Upper lobe of left lung (tissue), 6 donors: Measurements from ENCODE around the gene TENM4. TPM values are rescaled to one million over a fixed set of nuclear protein-coding genes. Genes with fewer than 3 reads are reported as not detected.
A peak's percentile ranks its signal among the peaks of the same experiment; 100 is the strongest.

ENCODE experiments used
- ATAC-seq, 2 donors: fragments of 200-7000 bp; cut with Tn5 transposase; one replicate each; pipeline ENCODE4 v1.9.1; 2022; ENCODE audit warnings: mild to moderate bottlenecking in 2 of 2, moderate library complexity in 2 of 2; ENCODE audit not compliant: low FRiP score in 2 of 2
- DNase-seq, 2 donors: peaks; one replicate each; pipeline ENCODE4 v3.0.0-alpha.2; 2019 to 2020
- H3K27ac ChIP-seq, 4 donors: fragments of 200-600 bp; sonication (generic); one replicate each; pipeline ENCODE4 v1.5.1; 2016 to 2019
- H3K27me3 ChIP-seq, 4 donors: fragments of 200-600 bp; sonication (generic); one replicate each; pipeline ENCODE4 v1.5.1; 2017 to 2019
- H3K36me3 ChIP-seq, 4 donors: fragments of 200-600 bp; sonication (generic); one replicate each; pipeline ENCODE4 v1.5.1; 2016 to 2019
- H3K4me1 ChIP-seq, 4 donors: fragments of 200-600 bp; sonication (generic); one replicate each; pipeline ENCODE4 v1.5.1; 2018 to 2019
- H3K4me3 ChIP-seq, 4 donors: fragments of 200-600 bp; sonication (generic); one replicate each; pipeline ENCODE4 v1.5.1; 2017 to 2019; ENCODE audit warnings: mild to moderate bottlenecking in 2 of 4, moderate library complexity in 1 of 4
- H3K9me3 ChIP-seq, 4 donors: fragments of 200-600 bp; sonication (generic); one replicate each; pipeline ENCODE4 v1.5.1; 2018 to 2019
- CTCF ChIP-seq, 6 experiments: fragments of 450-650 bp in 4 of 6; fragments of 200-600 bp in 2 of 6; sonication (generic) in 2 of 6; IDR thresholded peaks; one replicate each; pipeline ENCODE4 v1.5.1; 2016 to 2019; ENCODE audit warnings: antibody characterized with exemption in 6 of 6
- EP300 ChIP-seq, 4 donors: sonication (generic); formaldehyde crosslinking; IDR thresholded peaks; one replicate each; pipeline ENCODE4 v1.5.1; 2017; ENCODE audit warnings: antibody characterized with exemption in 4 of 4, control low read depth in 2 of 4
- POLR2A ChIP-seq, 4 donors: fragments of 450-650 bp; IDR thresholded peaks; one replicate each; pipeline ENCODE4 v1.5.1; 2016 to 2017; ENCODE audit warnings: antibody characterized with exemption in 4 of 4, mild to moderate bottlenecking in 2 of 4
- POLR2AphosphoS5 ChIP-seq, 2 donors: sonication (generic); formaldehyde crosslinking; IDR thresholded peaks; one replicate each; pipeline ENCODE4 v1.5.1; 2017; ENCODE audit warnings: antibody characterized with exemption in 2 of 2
- WGBS, 2 donors: methylation state at CpG; one replicate each; pipeline ENCODE4 v1.1.5; 2017 to 2018; 5-methylcytosine and 5-hydroxymethylcytosine counted together
- total RNA-seq, 6 donors: library from RNA; depleted of rRNA in 4 of 6; stranded (reverse); fragments of >200 nt in 4 of 6; gene quantifications; one replicate each; pipeline versions ENCODE4 v1.1.0 to v1.2.1, GENCODE V29; 2016 to 2021
- donor health status: DM: no; HTN: no; CAD: no; lungs with moderate emphysema.
- donor health status: DM: no; HTN: yes; CAD: no; lungs with severe emphysema.

Gene TENM4
- total RNA-seq, 6 donors from 2014 or later = 0.11 to 20.0 (median 3.7) TPM

GRCh38 chr11:78684377-78684776, 756.5 kb downstream of the TENM4 start:
- Histone ChIP-seq H3K36me3 (no peaks in the 10 kb centered on the region), H3K9me3 (no peaks in the 10 kb centered on the region), H3K4me1 (no peaks in the 10 kb centered on the region), H3K27me3 (no peaks in the 10 kb centered on the region), H3K4me3 (no peak overlapping the region), H3K27ac (no peak overlapping the region)
- TF ChIP-seq POLR2A (IDR thresholded peaks at IDR 0.05) = no peak
- TF ChIP-seq CTCF (IDR thresholded peaks at IDR 0.05) = no peak
- no peak for TF ChIP-seq EP300 (IDR thresholded peaks at IDR 0.05)
- no peak for TF ChIP-seq POLR2AphosphoS5 (IDR thresholded peaks at IDR 0.05)
- ATAC-seq (no peak), DNase-seq (no peak)
- 91 to 94% methylated on average over 2 of the region's 2 CpGs for WGBS, 2 donors

GRCh38 chr11:78683774-78684173, 757.1 kb downstream of the TENM4 start:
- DNase-seq (no peak), ATAC-seq (no peak)
- Histone ChIP-seq H3K27me3 (no peaks in the 10 kb centered on the region), H3K9me3 (no peaks in the 10 kb centered on the region), H3K36me3 (no peaks in the 10 kb centered on the region), H3K4me3 (no peak overlapping the region), H3K27ac (no peak overlapping the region), H3K4me1 (no peaks in the 10 kb centered on the region)
- WGBS, 2 donors = 88 to 89% methylated on average over 4 to 5 of the region's 5 CpGs
- TF ChIP-seq POLR2A (IDR thresholded peaks at IDR 0.05) (no peak), CTCF (IDR thresholded peaks at IDR 0.05) (no peak), POLR2AphosphoS5 (IDR thresholded peaks at IDR 0.05) (no peak), EP300 (IDR thresholded peaks at IDR 0.05) (no peak)

GRCh38 chr11:78676026-78676557, 764.7 kb downstream of the TENM4 start:
- Histone ChIP-seq H3K4me1 (no peaks in the 10 kb centered on the region), H3K27me3 (no peaks in the 10 kb centered on the region), H3K27ac (no peak overlapping the region), H3K9me3 (no peaks in the 10 kb centered on the region), H3K36me3 (no peaks in the 10 kb centered on the region), H3K4me3 (no peak overlapping the region)
- DNase-seq (peak in 1 of 2 donors; percentile 73), ATAC-seq (no peak)
- TF ChIP-seq CTCF (IDR thresholded peaks at IDR 0.05) = no peak
- no peak for TF ChIP-seq EP300 (IDR thresholded peaks at IDR 0.05)
- no peak for TF ChIP-seq POLR2A (IDR thresholded peaks at IDR 0.05)
- TF ChIP-seq POLR2AphosphoS5 (IDR thresholded peaks at IDR 0.05) = no peak
- WGBS, 2 donors = 90 to 94% methylated on average over 15 to 24 of the region's 24 CpGs

GRCh38 chr11:78672850-78673620, 767.8 kb downstream of the TENM4 start:
- TF ChIP-seq CTCF (IDR thresholded peaks at IDR 0.05) (no peak), EP300 (IDR thresholded peaks at IDR 0.05) (no peak), POLR2A (IDR thresholded peaks at IDR 0.05) (no peak)
- no peak overlapping the region for H3K4me3 ChIP-seq
- ATAC-seq = no peak
- H3K36me3 ChIP-seq = no peaks in the 10 kb centered on the region
- no peaks in the 10 kb centered on the region for H3K9me3 ChIP-seq
- no peak for DNase-seq
- H3K4me1 ChIP-seq = no peaks in the 10 kb centered on the region
- no peak overlapping the region for H3K27ac ChIP-seq
- 75 to 76% methylated on average over 9 of the region's 9 CpGs for WGBS, 2 donors
- H3K27me3 ChIP-seq = no peaks in the 10 kb centered on the region

- ATAC-seq (no peak), DNase-seq (peak in 1 of 2 donors; percentile 50)
- Histone ChIP-seq H3K4me3 (no peak overlapping the region), H3K27ac (no peak overlapping the region), H3K27me3 (no peaks in the 10 kb centered on the region), H3K36me3 (no peaks in the 10 kb centered on the region), H3K9me3 (no peaks in the 10 kb centered on the region), H3K4me1 (no peaks in the 10 kb centered on the region)
- 77 to 96% methylated on average over 3 to 17 of the region's 17 CpGs for WGBS, 2 donors
- TF ChIP-seq POLR2AphosphoS5 (IDR thresholded peaks at IDR 0.05) (no peak), EP300 (IDR thresholded peaks at IDR 0.05) (no peak), POLR2A (IDR thresholded peaks at IDR 0.05) (no peak), CTCF (IDR thresholded peaks at IDR 0.05) (no peak)
Observed at GRCh38 chr11:78669249-78669648, 771.6 kb downstream of the TENM4 start.
